K562 (cell line): ENCODE data around the gene NR4A2. TPM values are rescaled to one million over a fixed set of nuclear protein-coding genes. Genes with fewer than 3 reads are reported as not detected.

ENCODE experiments used
- ERF ChIP-seq: fragments of 450-650 bp; formaldehyde crosslinking; IDR thresholded peaks from 2 replicates; pipeline ENCODE4 v1.4.0; 2020; ENCODE audit warnings: mild to moderate bottlenecking, mixed read lengths
- MAZ ChIP-seq, 2 experiments: fragments of 450-650 bp in 1 of 2; sonication (generic) in 1 of 2; formaldehyde crosslinking; IDR thresholded peaks in 1 of 2; conservative IDR thresholded peaks in 1 of 2; 2 replicates each; pipeline versions ENCODE4 v1.4.0 to v1.5.0; 2020; ENCODE audit warnings: mild to moderate bottlenecking in 1 of 2, missing genetic modification reagents in 1 of 2
- MEF2A ChIP-seq: IDR thresholded peaks from 2 replicates; pipeline ENCODE4 v1.6.1; 2011; ENCODE audit warnings: low read depth, mild to moderate bottlenecking, low read length, moderate library complexity; ENCODE audit not compliant: control insufficient read depth
- NEUROD1 ChIP-seq: fragments of 150-350 bp; IDR thresholded peaks from 2 replicates; pipeline ENCODE4 v1.6.1; 2014; ENCODE audit warnings: borderline replicate concordance, low read length, low read depth; ENCODE audit not compliant: partially characterized antibody
- POLR2B ChIP-seq: fragments of 450-650 bp; IDR thresholded peaks from 2 replicates; pipeline ENCODE4 v1.6.1; 2018; ENCODE audit warnings: low read depth; ENCODE audit not compliant: partially characterized antibody
- RBM34 ChIP-seq: fragments of 200-400 bp; formaldehyde crosslinking; IDR thresholded peaks from 2 replicates; pipeline ENCODE4 v1.6.1; 2018; ENCODE audit warnings: low read length, borderline replicate concordance; ENCODE audit not compliant: insufficient read depth
- SMAD3 ChIP-seq: fragments of 450-650 bp; formaldehyde crosslinking; conservative IDR thresholded peaks from 2 replicates; pipeline ENCODE4 v1.4.0; 2020; ENCODE audit warnings: mild to moderate bottlenecking
- TEAD1 ChIP-seq, 2 experiments: fragments of 450-650 bp in 1 of 2; sonication (generic) in 1 of 2; formaldehyde crosslinking; IDR thresholded peaks; 2 replicates each; pipeline versions ENCODE4 v1.4.0 to v1.8.0; 2020 to 2022; ENCODE audit warnings: mild to moderate bottlenecking in 2 of 2, missing genetic modification reagents in 1 of 2
- TEAD4 ChIP-seq, 2 experiments: sonication (generic) in 1 of 2; formaldehyde crosslinking in 1 of 2; IDR thresholded peaks; 2 replicates each; pipeline versions ENCODE4 v1.6.1 to v1.8.0; 2012 to 2022; ENCODE audit warnings: borderline replicate concordance in 1 of 2, inconsistent platforms in 1 of 2, low read length in 1 of 2, mild to moderate bottlenecking in 1 of 2, missing genetic modification reagents in 1 of 2
- ZNF197 ChIP-seq: fragments of 200-800 bp; sonication (Bioruptor generic); IDR thresholded peaks from 2 replicates; pipeline ENCODE4 v1.6.1; 2016; ENCODE audit warnings: low read depth, missing genetic modification characterization, missing compliant biosample characterization
- ZSCAN32 ChIP-seq: fragments of 450-650 bp; formaldehyde crosslinking; IDR thresholded peaks from 2 replicates; pipeline ENCODE4 v1.4.0; 2020; ENCODE audit warnings: mild to moderate bottlenecking, moderate library complexity
- polyA plus RNA-seq, 8 experiments: library from polyadenylated mRNA; depleted of rRNA in 4 of 8; stranded (reverse) in 5 of 8; unstranded in 3 of 8; fragments of >200 nt; fragmentation: Nextera tagmentation in 2 of 8; fragmentation: Illumina TruSeq in 1 of 8; extraction: Ambion mirVana in 2 of 8; extraction: Trizol in 1 of 8; gene quantifications; 2 replicates each; pipeline versions ENCODE4 v1.2.1 to v1.2.3, GENCODE V29; 2011 to 2014; ENCODE audit warnings: inconsistent platforms in 1 of 8, missing spikeins in 1 of 8
- total RNA-seq, 7 experiments: library from RNA; depleted of rRNA in 6 of 7; stranded (reverse); fragments of >200 nt in 6 of 7; fragmentation: Illumina TruSeq in 2 of 7; extraction: Trizol in 2 of 7; gene quantifications; 2 replicates each; pipeline versions ENCODE4 v1.2.1 to v1.2.3, GENCODE V29; 2011 to 2021; ENCODE audit warnings: low replicate concordance in 1 of 7
- TF ChIP-seq, protein P1 (sequence below), 2 experiments: fragments of 450-650 bp; conservative IDR thresholded peaks; 2 replicates each; pipeline ENCODE4 v1.6.1; 2017; ENCODE audit warnings: mild to moderate bottlenecking in 2 of 2, moderate library complexity in 2 of 2
- TF ChIP-seq, protein P2 (sequence below): IDR thresholded peaks from 3 replicates; pipeline ENCODE4 v1.6.1; 2011; ENCODE audit warnings: borderline replicate concordance, mild to moderate bottlenecking, moderate library complexity; ENCODE audit not compliant: insufficient read length; ENCODE audit errors: extremely low read depth
- TF ChIP-seq, protein P3 (sequence below): fragments of 450-650 bp; formaldehyde crosslinking; IDR thresholded peaks from 2 replicates; pipeline ENCODE4 v1.4.0; 2020; ENCODE audit warnings: mild to moderate bottlenecking, moderate library complexity
- TF ChIP-seq, protein P4 (sequence below): fragments of 450-650 bp; IDR thresholded peaks from 2 replicates; pipeline ENCODE4 v1.6.1; 2016
- TF ChIP-seq, protein P5 (sequence below): sonication (generic); formaldehyde crosslinking; IDR thresholded peaks from 2 replicates; pipeline ENCODE4 v1.9.0; 2022; ENCODE audit warnings: mild to moderate bottlenecking, missing genetic modification reagents

Gene NR4A2
- total and polyA plus RNA-seq, 9 of the 15 experiments (the other 6 are each of a cell fraction or from before 2014, with no cell fraction given): 0.94 to 5.1 (median 1.3) TPM

DNA sequence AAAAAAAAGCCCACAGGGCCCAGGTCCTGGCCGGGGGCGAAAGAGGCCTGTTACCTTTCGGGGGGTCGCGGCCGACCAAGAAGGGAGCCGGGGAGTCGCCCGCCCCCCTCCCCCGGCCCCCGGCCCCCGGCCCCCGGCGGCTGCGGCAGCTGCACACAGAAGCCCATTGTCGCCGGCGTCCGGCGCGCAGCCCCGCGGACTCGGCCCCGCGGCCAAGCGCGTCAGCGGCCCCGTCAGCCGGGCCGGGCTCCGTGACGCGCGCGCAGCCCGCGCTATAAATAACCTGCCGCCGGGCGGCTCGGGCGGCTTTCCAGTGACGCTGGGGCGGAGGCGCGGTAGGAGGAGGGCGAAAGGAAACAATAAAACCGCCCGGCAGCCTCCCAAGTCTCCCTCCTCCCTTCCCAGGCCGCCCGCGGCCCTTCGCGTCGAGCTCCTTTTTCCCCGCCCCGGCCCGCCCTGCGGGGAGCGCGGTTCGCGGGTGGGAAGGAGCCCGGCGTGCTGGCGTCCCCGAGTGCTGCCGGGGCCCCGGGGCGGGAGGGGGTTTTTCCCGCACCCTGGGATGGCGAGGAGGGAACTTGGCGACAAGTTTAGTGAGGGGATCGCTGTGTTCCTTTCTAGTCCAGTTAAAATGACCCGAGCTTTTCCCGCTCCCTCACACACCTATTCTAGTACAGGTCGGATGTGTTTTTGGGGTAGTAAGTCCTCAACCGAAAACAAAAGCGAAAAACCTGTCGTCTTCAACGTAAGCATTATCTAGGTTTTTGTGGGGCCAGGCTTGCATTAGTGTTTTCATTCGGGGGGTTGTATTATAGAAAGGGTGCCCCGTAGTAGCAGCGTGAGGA lies 10.0 kb upstream of the NR4A2 start (continued):
- TF ChIP-seq, protein P1, sequence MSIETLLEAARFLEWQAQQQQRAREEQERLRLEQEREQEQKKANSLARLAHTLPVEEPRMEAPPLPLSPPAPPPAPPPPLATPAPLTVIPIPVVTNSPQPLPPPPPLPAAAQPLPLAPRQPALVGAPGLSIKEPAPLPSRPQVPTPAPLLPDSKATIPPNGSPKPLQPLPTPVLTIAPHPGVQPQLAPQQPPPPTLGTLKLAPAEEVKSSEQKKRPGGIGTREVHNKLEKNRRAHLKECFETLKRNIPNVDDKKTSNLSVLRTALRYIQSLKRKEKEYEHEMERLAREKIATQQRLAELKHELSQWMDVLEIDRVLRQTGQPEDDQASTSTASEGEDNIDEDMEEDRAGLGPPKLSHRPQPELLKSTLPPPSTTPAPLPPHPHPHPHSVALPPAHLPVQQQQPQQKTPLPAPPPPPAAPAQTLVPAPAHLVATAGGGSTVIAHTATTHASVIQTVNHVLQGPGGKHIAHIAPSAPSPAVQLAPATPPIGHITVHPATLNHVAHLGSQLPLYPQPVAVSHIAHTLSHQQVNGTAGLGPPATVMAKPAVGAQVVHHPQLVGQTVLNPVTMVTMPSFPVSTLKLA (conservative IDR thresholded peaks at IDR 0.05): peak in 1 of 2 experiments; percentile 28; a peak in 1 of 4 replicates
- TF ChIP-seq TEAD1 (CRISPR knock-in tag; IDR thresholded peaks at IDR 0.05) (0 out of 4 replicates have a peak, but pooled peaks of 1 of the 2 experiments have one; percentile 4), MEF2A (peak; percentile 98), MAZ (CRISPR knock-in tag; conservative IDR thresholded peaks at IDR 0.05 in 1 of 2, IDR thresholded peaks at IDR 0.05 in 1 of 2) (peak; percentile 81 to 90), ZNF197 (0 out of 2 replicates have a peak, but pooled peaks have one; percentile 24), RBM34 (0 out of 2 replicates have a peak, but pooled peaks have one; percentile 32), SMAD3 (CRISPR knock-in tag) (0 out of 2 replicates have a peak, but pooled peaks have one; percentile 20), ERF (CRISPR knock-in tag) (0 out of 2 replicates have a peak, but pooled peaks have one; percentile 15), NEUROD1 (peak; percentile 20), ZSCAN32 (0 out of 2 replicates have a peak, but pooled peaks have one; percentile 30), POLR2B (peak; percentile 58), TEAD4 (IDR thresholded peaks at IDR 0.05; ENCODE audit: low read length) (no peak), TEAD4 (CRISPR knock-in tag; IDR thresholded peaks at IDR 0.05; ENCODE audit: borderline replicate concordance) (no peak)
- TF ChIP-seq, protein P2, sequence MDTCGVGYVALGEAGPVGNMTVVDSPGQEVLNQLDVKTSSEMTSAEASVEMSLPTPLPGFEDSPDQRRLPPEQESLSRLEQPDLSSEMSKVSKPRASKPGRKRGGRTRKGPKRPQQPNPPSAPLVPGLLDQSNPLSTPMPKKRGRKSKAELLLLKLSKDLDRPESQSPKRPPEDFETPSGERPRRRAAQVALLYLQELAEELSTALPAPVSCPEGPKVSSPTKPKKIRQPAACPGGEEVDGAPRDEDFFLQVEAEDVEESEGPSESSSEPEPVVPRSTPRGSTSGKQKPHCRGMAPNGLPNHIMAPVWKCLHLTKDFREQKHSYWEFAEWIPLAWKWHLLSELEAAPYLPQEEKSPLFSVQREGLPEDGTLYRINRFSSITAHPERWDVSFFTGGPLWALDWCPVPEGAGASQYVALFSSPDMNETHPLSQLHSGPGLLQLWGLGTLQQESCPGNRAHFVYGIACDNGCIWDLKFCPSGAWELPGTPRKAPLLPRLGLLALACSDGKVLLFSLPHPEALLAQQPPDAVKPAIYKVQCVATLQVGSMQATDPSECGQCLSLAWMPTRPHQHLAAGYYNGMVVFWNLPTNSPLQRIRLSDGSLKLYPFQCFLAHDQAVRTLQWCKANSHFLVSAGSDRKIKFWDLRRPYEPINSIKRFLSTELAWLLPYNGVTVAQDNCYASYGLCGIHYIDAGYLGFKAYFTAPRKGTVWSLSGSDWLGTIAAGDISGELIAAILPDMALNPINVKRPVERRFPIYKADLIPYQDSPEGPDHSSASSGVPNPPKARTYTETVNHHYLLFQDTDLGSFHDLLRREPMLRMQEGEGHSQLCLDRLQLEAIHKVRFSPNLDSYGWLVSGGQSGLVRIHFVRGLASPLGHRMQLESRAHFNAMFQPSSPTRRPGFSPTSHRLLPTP: no peak
- TF ChIP-seq, protein P3, sequence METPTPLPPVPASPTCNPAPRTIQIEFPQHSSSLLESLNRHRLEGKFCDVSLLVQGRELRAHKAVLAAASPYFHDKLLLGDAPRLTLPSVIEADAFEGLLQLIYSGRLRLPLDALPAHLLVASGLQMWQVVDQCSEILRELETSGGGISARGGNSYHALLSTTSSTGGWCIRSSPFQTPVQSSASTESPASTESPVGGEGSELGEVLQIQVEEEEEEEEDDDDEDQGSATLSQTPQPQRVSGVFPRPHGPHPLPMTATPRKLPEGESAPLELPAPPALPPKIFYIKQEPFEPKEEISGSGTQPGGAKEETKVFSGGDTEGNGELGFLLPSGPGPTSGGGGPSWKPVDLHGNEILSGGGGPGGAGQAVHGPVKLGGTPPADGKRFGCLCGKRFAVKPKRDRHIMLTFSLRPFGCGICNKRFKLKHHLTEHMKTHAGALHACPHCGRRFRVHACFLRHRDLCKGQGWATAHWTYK (CRISPR knock-in tag): peak; percentile 74; the same call in 1 of the 2 replicates
- TF ChIP-seq, protein P4, sequence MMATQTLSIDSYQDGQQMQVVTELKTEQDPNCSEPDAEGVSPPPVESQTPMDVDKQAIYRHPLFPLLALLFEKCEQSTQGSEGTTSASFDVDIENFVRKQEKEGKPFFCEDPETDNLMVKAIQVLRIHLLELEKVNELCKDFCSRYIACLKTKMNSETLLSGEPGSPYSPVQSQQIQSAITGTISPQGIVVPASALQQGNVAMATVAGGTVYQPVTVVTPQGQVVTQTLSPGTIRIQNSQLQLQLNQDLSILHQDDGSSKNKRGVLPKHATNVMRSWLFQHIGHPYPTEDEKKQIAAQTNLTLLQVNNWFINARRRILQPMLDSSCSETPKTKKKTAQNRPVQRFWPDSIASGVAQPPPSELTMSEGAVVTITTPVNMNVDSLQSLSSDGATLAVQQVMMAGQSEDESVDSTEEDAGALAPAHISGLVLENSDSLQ: peak; percentile 79
- TF ChIP-seq, protein P5, sequence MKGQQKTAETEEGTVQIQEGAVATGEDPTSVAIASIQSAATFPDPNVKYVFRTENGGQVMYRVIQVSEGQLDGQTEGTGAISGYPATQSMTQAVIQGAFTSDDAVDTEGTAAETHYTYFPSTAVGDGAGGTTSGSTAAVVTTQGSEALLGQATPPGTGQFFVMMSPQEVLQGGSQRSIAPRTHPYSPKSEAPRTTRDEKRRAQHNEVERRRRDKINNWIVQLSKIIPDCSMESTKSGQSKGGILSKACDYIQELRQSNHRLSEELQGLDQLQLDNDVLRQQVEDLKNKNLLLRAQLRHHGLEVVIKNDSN (CRISPR knock-in tag): no peak
